Urinary bladder (tissue), 4 donors: Measurements from ENCODE around the gene EIF4A3. TPM values are rescaled to one million over a fixed set of nuclear protein-coding genes. Genes with fewer than 3 reads are reported as not detected.

Experiments
- DNase-seq: peaks from one replicate; pipeline ENCODE4 v3.0.0-alpha.2; 2015; ENCODE audit errors: extremely low spot score
- H3K27ac ChIP-seq: one replicate; pipeline ENCODE4 v1.5.1; 2013; ENCODE audit warnings: low read depth, mild to moderate bottlenecking, moderate library complexity
- H3K36me3 ChIP-seq: one replicate; pipeline ENCODE4 v1.6.1; 2013; ENCODE audit warnings: mild to moderate bottlenecking, moderate library complexity; ENCODE audit not compliant: insufficient read depth
- H3K4me1 ChIP-seq: one replicate; pipeline ENCODE4 v1.6.1; 2013; ENCODE audit warnings: mild to moderate bottlenecking, moderate library complexity; ENCODE audit not compliant: insufficient read depth
- H3K4me3 ChIP-seq: one replicate; pipeline ENCODE4 v1.5.1; 2013; ENCODE audit warnings: low read depth, low read length
- WGBS: extraction: QIAGEN DNeasy Blood & Tissue Kit; methylation state at CpG from one replicate; pipeline ENCODE4 v1.1.7; 2013; 5-methylcytosine and 5-hydroxymethylcytosine counted together
- polyA plus RNA-seq: library from polyadenylated mRNA; stranded (reverse); fragments of 200-250 nt; gene quantifications from one replicate; pipeline ENCODE4 v1.2.3, GENCODE V29; 2013
- total RNA-seq: library from RNA; depleted of rRNA; stranded (reverse); fragments of >200 nt; gene quantifications from one replicate; pipeline ENCODE4 v1.2.3, GENCODE V29; 2014
- donor health status: healthy with polysubstance abuse.
- donor health status: healthy.

Gene EIF4A3
- total and polyA plus RNA-seq, 2 donors = 59.5 to 80.3 TPM

- no peak for DNase-seq
- Histone ChIP-seq H3K4me3 (no peak overlapping the region), H3K36me3 (peaks cover 6% of the 10 kb centered on the region), H3K27ac (no peak overlapping the region), H3K4me1 (no peaks in the 10 kb centered on the region)
- WGBS = 82% methylated on average over 18 of the region's 18 CpGs
These were observed 8.0 kb downstream of the EIF4A3 start for GRCh38 chr17:80138856-80139426.

- WGBS = 95% methylated on average over 9 of the region's 9 CpGs
These were observed 9.8 kb downstream of the EIF4A3 start for GRCh38 chr17:80137131-80137530.

DNA sequence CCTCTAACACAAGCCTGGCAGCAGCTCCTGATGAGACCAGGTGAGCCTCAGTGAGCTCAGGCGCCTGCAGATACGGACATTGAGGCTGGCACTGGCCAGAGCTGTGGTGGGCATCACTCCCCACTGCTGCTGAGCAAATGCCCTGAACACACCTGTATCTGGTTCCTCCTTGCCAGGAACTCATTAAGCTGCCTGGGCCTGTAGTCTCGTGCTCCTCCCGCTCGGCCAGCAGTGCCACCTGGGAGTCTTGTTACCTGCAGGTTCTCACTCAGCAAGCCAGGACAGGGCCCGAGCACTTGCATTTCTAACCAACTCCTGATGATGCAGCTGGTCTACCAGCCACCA, 13.3 kb downstream of the EIF4A3 start:
- Histone ChIP-seq H3K4me1 (no peaks in the 10 kb centered on the region), H3K36me3 (peaks cover 1% of the 10 kb centered on the region), H3K4me3 (no peak overlapping the region), H3K27ac (no peak overlapping the region)
- 94% methylated on average over 6 of the region's 6 CpGs for WGBS
- no peak for DNase-seq

More at GRCh38 chr17:80137131-80137530, 9.8 kb downstream of the EIF4A3 start:
- Histone ChIP-seq H3K27ac (no peak overlapping the region), H3K4me1 (no peaks in the 10 kb centered on the region), H3K36me3 (peaks cover 1% of the 10 kb centered on the region), H3K4me3 (no peak overlapping the region)
- no peak for DNase-seq

DNA sequence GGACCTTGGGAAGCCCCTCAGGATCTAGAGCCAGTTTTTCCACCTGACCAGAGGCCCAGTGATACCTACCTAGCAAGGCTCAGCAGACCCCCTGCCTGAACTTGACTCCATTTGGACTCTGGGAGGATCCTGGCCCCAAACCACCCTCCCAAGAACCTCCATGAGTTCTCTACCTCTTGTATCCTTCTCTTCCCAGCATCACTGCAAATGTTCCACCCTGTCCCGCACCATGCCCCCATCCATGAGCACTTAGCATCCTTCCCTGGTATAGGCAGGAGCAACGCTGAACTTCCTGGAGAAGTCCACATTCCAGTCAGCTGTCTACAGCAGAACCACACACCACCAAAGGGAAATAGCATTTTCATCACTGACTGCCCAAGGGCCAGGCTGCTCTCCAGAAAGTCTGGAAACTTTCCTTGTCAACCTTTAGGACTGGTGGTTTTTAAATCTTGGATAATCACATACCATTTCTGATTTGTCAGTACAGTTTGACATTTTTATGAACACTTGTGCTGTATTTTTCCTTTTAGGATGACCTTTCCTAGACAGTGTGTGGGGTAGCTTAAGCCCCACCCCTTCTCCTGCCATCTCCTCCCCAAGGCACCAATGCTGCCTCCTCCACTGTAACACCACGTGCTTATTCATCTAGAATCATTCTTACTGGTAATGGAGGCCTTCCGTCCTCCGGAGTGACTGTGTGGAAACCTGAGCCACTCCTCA, 13.9 kb downstream of the EIF4A3 start:
- 83% methylated on average over 5 of the region's 5 CpGs for WGBS
- H3K4me3 ChIP-seq = no peak overlapping the region
- no peaks in the 10 kb centered on the region for H3K4me1 ChIP-seq
- H3K27ac ChIP-seq = no peak overlapping the region
- H3K36me3 ChIP-seq = peaks cover 1% of the 10 kb centered on the region
- DNase-seq = no peak

DNA sequence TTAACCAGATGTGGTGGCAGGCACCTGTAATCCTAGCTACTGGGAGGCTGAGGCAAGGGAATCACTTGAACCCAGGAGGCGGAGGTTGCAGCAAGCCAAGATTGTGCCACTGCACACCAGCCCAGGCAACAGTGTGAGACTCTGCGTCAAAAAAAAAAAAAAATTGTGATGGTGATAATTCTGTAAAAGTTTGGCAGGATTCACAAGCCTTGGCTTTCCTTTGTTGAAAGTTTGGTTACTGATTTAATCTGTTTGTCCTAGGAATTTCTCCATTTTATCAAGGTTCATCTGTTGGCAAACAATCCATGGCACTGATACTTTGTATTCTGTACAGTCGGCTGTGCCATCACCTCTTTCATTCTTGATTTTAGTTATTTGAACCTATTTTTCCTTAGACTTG, 15.9 kb downstream of the EIF4A3 start:
- DNase-seq = no peak
- Histone ChIP-seq H3K27ac (no peak overlapping the region), H3K4me1 (no peaks in the 10 kb centered on the region), H3K4me3 (no peak overlapping the region), H3K36me3 (peaks cover 1% of the 10 kb centered on the region)
- 88% methylated on average over 3 of the region's 3 CpGs for WGBS

- Histone ChIP-seq H3K27ac (no peak overlapping the region), H3K4me1 (no peaks in the 10 kb centered on the region), H3K4me3 (no peak overlapping the region), H3K36me3 (no peaks in the 10 kb centered on the region)
- no peak for DNase-seq
- 29% methylated on average over 4 of the region's 4 CpGs for WGBS
These were observed 17.8 kb downstream of the EIF4A3 start for GRCh38 chr17:80129006-80129565.

- WGBS = 66% methylated on average over 3 of the region's 3 CpGs
- Histone ChIP-seq H3K27ac (no peak overlapping the region), H3K4me1 (no peaks in the 10 kb centered on the region), H3K36me3 (no peaks in the 10 kb centered on the region), H3K4me3 (no peak overlapping the region)
- DNase-seq = no peak
These were observed 20.5 kb downstream of the EIF4A3 start for GRCh38 chr17:80126449-80126715.

- Histone ChIP-seq H3K36me3 (no peaks in the 10 kb centered on the region), H3K4me1 (no peaks in the 10 kb centered on the region), H3K27ac (no peak overlapping the region), H3K4me3 (no peak overlapping the region)
- WGBS = 58% methylated on average over 14 of the region's 14 CpGs
- no peak for DNase-seq
These were observed 21.1 kb downstream of the EIF4A3 start for GRCh38 chr17:80125656-80126448.

GRCh38 chr17:80124351-80124981, 22.5 kb downstream of the EIF4A3 start:
- 50% methylated on average over 15 of the region's 15 CpGs for WGBS
- Histone ChIP-seq H3K36me3 (no peaks in the 10 kb centered on the region), H3K27ac (no peak overlapping the region), H3K4me3 (no peak overlapping the region), H3K4me1 (no peaks in the 10 kb centered on the region)
- DNase-seq = no peak

DNA sequence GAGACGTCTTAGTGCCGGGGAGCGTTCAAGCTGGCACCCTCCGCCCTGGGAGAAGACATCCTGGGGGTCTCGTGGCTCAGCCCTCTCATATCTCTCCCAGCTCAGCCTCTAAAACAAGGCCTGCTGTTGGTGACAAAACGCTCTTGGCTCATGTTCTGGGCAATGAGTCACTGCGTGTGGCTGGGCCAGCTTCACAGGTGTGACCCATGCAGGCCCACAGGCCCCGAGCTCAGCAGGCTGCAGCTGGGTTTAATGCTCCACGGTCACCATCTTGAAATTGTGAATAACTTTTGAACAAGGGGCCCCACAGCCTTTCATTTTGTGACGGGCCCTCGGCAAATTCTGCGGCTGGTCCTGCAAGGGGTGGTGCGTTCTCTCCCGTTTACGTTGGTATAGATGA, 23.1 kb downstream of the EIF4A3 start:
- H3K36me3 ChIP-seq = no peaks in the 10 kb centered on the region
- 71% methylated on average over 15 of the region's 15 CpGs for WGBS
- no peak for DNase-seq

GRCh38 chr17:80122926-80123505, 23.9 kb downstream of the EIF4A3 start:
- DNase-seq = no peak
- WGBS = 81% methylated on average over 6 of the region's 6 CpGs
- Histone ChIP-seq H3K4me1 (no peaks in the 10 kb centered on the region), H3K36me3 (no peaks in the 10 kb centered on the region), H3K27ac (no peak overlapping the region), H3K4me3 (no peak overlapping the region)

More for the DNA sequence above, 23.1 kb downstream of the EIF4A3 start:
- H3K27ac ChIP-seq = no peak overlapping the region
- H3K4me1 ChIP-seq = no peaks in the 10 kb centered on the region
- H3K4me3 ChIP-seq = no peak overlapping the region

DNA sequence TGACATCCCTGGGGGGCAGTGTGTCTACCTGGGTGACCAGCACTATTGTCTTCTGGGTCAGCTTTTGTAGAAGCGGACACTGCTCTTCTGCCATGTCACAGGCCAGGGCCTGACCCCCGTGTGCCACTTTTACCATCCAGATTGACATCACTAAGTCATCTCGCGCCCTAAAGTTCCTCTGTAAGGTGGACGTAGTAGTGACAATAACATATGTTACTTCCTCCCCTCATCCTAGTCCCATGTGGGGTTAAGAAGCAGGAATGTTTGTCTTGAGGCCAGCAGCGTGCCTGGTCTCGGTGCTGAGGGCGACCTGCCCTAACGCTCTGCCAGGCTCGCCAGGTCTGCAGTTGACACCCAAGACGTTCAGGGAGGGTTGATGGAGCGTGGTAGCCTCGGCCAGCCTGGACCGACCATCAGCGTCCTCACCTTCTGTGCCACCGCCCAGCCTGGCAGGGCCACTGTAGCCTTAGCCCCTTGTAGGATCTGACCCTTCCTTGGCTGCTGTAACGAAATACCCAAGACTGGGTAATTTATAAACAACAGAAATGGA, 24.8 kb downstream of the EIF4A3 start:
- no peak overlapping the region for H3K4me3 ChIP-seq
- DNase-seq = no peak
- no peaks in the 10 kb centered on the region for H3K36me3 ChIP-seq
- WGBS = 91% methylated on average over 17 of the region's 17 CpGs
- no peaks in the 10 kb centered on the region for H3K4me1 ChIP-seq
- H3K27ac ChIP-seq = no peak overlapping the region

GRCh38 chr17:80119839-80120238, 27.1 kb downstream of the EIF4A3 start:
- no peaks in the 10 kb centered on the region for H3K36me3 ChIP-seq
- WGBS = 90% methylated on average over 9 of the region's 9 CpGs
- no peaks in the 10 kb centered on the region for H3K4me1 ChIP-seq
- no peak overlapping the region for H3K27ac ChIP-seq
- no peak for DNase-seq
- H3K4me3 ChIP-seq = no peak overlapping the region
